Mesodermal cell (in vitro differentiated cells): ENCODE data around the gene SLC9A9.
"Not testable (repeated sequence)": the region's sequence is repeated elsewhere in the genome, so short reads cannot be mapped to it uniquely, and the experiment has no call there.

Source experiments
- H3K27ac ChIP-seq: 2 replicates; pipeline ENCODE4 v1.7.0; 2013; ENCODE audit warnings: mild to moderate bottlenecking, low read depth, low read length, moderate library complexity; ENCODE audit not compliant: severe bottlenecking
- H3K36me3 ChIP-seq: 2 replicates; pipeline ENCODE4 v1.7.1; 2013; ENCODE audit warnings: mild to moderate bottlenecking, low read length, moderate library complexity; ENCODE audit not compliant: control insufficient read depth, insufficient read depth
- H3K4me1 ChIP-seq: one replicate; pipeline ENCODE4 v1.7.1; 2013; ENCODE audit warnings: mild to moderate bottlenecking, low read length; ENCODE audit not compliant: insufficient read depth, control insufficient read depth, poor library complexity, severe bottlenecking
- H3K4me3 ChIP-seq: 2 replicates; pipeline ENCODE4 v1.7.0; 2013; ENCODE audit warnings: low read length, control low read depth, mild to moderate bottlenecking; ENCODE audit not compliant: insufficient read depth, poor library complexity, severe bottlenecking; ENCODE audit errors: extremely low read depth
- H3K9me3 ChIP-seq: 2 replicates; pipeline ENCODE4 v1.7.1; 2013; ENCODE audit warnings: mild to moderate bottlenecking, low read length, moderate library complexity; ENCODE audit not compliant: control insufficient read depth
- WGBS, 2 experiments: methylation state at CpG; one replicate each; pipeline ENCODE4 v1.1.5; 2013; ENCODE audit warnings: missing lambda C conversion rate in 2 of 2; ENCODE audit not compliant: insufficient coverage in 2 of 2; 5-methylcytosine and 5-hydroxymethylcytosine counted together

Gene SLC9A9

DNA sequence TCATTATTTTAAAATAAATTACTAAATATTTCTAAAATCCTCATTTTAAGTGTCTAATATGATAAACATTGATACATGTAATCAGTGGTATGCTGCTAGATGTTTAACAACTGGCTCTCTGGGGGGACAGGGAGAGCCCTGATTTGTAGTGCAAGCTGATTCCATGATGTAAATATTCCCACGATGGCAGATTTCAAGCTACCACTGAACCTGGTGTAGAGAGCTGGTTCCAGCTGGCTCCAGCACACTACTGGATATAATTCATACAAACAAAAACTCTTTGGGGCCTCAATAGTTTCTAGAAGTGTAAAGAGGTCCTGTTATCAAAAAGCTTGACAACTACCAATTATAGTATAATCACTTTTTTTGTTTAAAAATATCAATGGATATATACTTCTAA is 316.2 kb downstream of the SLC9A9 start:
- WGBS, 2 experiments: no CpG with 5 or more reads among the region's 1 CpG
- no peaks in the 10 kb centered on the region for H3K36me3 ChIP-seq
- no peaks in the 10 kb centered on the region for H3K9me3 ChIP-seq
- no peak overlapping the region for H3K27ac ChIP-seq
- no peak overlapping the region for H3K4me3 ChIP-seq
- H3K4me1 ChIP-seq: no peaks in the 10 kb centered on the region

DNA sequence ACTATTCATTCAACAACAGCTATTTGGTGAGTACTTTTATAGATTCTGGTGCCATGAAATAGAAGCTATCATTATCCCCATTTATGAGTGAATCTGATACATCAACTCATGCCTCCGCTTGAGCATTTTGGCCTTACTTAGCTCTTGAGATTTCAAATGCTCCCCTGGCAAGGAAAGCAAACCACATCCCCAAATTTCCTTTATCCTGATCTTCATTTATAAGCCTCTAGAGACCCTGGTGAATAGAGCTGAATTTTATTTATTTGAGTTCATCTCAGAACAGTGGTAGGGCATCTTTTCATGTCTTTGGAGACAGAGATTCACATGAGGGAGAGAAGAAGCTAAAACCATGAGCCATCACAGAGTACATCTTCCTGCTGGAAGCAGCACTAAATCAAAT is 317.2 kb downstream of the SLC9A9 start:
- 100% methylated on average over 1 of the region's 1 CpG; no CpG with 5 or more reads in 1 of the 2 experiments for WGBS, 2 experiments
- Histone ChIP-seq H3K9me3 (no peaks in the 10 kb centered on the region), H3K27ac (no peak overlapping the region), H3K36me3 (no peaks in the 10 kb centered on the region), H3K4me3 (no peak overlapping the region), H3K4me1 (no peaks in the 10 kb centered on the region)

DNA sequence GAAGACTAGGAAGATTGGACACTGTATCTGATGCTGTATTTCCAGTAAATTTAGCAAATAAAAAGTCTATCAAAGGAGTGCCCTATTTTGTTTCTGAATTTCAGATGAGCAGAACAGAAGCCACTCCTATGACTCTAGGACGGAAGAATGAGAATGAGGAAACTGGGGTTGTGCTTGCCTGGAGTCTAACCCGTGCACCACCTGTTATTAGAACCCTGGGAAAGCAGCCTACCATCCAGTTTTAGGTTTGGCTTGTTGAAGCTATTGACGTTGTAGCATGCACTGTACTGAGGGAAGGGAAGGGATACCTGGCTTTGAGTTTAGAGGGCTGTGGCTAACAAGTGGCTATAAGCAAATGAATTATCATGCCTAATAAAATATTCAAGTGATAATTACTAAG is 318.5 kb downstream of the SLC9A9 start:
- Histone ChIP-seq H3K27ac (no peak overlapping the region), H3K36me3 (no peaks in the 10 kb centered on the region), H3K9me3 (no peaks in the 10 kb centered on the region), H3K4me1 (no peaks in the 10 kb centered on the region), H3K4me3 (no peak overlapping the region)
- 90% methylated on average over 3 of the region's 3 CpGs for WGBS, 2 experiments

DNA sequence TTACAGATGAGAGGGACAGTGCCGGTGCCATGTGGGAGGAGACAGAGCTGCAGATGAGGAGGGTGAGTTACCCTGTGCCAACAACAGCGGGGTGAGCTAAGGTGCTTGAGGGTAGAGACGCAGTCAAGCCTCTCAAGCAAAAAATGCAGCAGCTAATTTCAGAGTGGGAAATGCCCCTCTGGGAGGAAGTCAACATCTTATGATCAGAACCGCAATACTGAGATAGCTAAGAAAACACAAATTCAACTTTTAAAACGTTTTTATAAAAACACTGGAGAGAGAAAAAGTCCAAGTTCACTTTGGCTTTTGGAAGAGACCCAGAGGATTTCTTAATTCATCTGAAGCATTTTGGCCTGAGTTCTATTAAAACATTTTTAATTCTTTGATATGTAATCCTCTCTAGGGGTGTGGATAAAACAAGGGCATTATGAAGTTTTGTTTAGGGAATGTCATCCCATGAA is 319.2 kb downstream of the SLC9A9 start:
- Histone ChIP-seq H3K9me3 (no peaks in the 10 kb centered on the region), H3K4me1 (no peaks in the 10 kb centered on the region), H3K4me3 (no peak overlapping the region), H3K27ac (no peak overlapping the region), H3K36me3 (no peaks in the 10 kb centered on the region)
- WGBS, 2 experiments: 89% methylated on average over 3 of the region's 5 CpGs

DNA sequence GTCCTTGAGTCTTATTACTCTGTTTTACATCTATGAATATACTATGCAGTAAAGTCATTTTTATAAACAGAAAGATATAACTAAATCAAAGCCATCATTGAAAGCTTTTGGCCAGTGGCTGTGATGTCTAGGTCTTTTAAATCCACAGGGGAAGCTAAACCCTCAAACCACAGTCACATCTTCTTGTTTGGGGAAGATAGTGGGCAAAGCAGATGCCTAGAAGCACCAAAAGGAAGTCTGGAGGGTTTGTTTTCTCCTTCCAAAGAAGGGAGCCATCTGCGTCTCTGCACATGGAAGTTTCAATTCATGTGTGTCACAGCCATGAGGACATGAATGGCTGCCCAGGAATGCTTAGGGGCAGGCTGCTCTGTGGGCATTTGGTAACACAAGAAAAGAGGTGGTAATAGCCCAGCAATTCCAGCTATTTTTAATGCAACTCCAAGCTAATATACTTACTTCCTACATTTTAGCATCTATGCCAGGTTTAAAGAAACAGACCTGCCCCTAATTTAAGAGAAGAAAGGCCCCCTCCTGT is 322.2 kb downstream of the SLC9A9 start:
- no peak overlapping the region for H3K27ac ChIP-seq
- no peak overlapping the region for H3K4me3 ChIP-seq
- no peaks in the 10 kb centered on the region for H3K9me3 ChIP-seq
- H3K4me1 ChIP-seq: no peaks in the 10 kb centered on the region
- no peaks in the 10 kb centered on the region for H3K36me3 ChIP-seq
- 75% methylated on average over 1 of the region's 1 CpG for WGBS, 2 experiments

DNA sequence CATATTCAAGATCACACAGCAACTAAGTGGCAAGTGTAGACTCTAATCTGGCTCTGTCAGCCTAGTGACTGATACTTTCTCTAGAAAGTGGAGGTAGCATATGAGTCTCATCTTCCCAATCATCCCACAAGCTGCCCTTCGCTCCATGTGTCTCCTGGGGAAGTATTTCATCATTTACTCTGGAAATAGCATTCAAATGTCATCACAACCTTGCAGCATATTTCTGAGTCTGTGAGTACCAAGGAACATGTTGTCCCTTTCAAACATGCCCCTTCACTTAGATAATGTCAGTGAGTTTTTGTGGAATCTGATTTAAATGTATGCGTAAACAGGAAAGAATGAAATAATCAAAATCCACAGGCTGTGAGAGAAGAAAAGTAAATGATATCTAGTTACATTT is 322.9 kb downstream of the SLC9A9 start:
- Histone ChIP-seq H3K4me1 (no peaks in the 10 kb centered on the region), H3K9me3 (no peaks in the 10 kb centered on the region), H3K36me3 (no peaks in the 10 kb centered on the region), H3K27ac (no peak overlapping the region), H3K4me3 (no peak overlapping the region)
- no CpG with 5 or more reads among the region's 2 CpGs for WGBS, 2 experiments

DNA sequence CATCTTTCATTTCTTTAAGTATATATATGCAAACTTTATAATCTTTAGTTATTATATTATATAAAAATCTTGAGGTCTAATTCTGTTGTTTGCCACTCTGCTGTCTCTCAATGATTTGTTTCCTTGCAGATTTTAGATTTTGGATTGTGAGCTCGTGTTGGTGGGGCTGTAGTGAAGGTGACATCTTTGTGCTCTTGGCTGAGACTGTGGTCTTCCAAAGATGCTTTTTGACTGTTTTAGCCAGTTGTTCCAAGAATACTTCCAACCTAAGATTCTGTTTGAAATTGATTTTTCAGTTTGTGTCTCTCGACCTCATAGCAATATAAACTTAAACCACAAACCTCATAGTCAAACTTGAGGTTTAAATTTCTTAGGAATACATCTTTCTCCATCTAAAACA is 326.5 kb downstream of the SLC9A9 start:
- WGBS, 2 experiments: 86 to 89% methylated on average over 1 of the region's 2 CpGs
- H3K9me3 ChIP-seq: no peaks in the 10 kb centered on the region
- H3K27ac ChIP-seq: no peak overlapping the region
- no peak overlapping the region for H3K4me3 ChIP-seq
- H3K4me1 ChIP-seq: no peaks in the 10 kb centered on the region
- H3K36me3 ChIP-seq: no peaks in the 10 kb centered on the region

DNA sequence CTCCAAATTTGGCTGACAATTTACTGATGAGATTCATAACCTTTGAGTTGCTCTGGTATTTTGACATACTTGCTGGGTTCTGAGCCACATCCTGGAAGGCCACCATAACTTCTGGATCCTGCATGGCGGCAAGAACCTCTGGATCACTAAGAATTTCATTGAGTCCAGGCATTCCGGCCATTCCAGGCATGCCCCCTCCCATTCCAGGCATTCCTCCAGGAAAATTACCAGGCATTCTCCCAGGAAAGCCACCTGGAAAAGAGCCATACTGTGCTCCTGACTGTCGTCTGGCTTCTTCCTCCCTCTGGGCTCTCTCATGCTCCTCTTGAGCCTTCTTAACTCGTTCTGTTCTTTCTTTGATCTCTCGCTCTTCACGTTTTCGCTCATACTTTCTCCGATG is 331.1 kb downstream of the SLC9A9 start:
- H3K4me3 ChIP-seq, H3K27ac ChIP-seq, H3K9me3 ChIP-seq, H3K36me3 ChIP-seq, H3K4me1 ChIP-seq: not testable (repeated sequence)
- 50 to 78% methylated on average over 1 to 8 of the region's 8 CpGs for WGBS, 2 experiments

DNA sequence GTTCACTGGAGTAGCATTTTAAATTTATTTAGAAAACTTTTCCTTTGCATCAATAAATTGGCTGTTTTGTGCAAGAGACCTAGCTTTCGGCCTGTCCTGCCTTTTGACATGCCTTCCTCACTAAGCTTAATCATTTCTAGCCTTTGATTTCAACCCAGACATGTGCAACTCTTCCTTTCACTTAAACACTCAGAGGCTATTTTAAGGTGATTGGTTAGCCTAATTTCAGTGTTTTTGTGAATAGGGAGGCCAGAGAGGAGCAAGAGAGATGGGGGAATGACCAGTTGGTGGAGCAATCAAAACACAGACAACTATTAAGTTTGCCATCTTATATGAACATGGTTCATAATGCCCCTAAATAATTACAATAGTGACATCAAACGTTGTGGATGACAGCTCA is 333.4 kb downstream of the SLC9A9 start:
- H3K36me3 ChIP-seq: no peaks in the 10 kb centered on the region
- H3K9me3 ChIP-seq: no peaks in the 10 kb centered on the region
- no peak overlapping the region for H3K4me3 ChIP-seq
- H3K4me1 ChIP-seq: peaks cover 3% of the 10 kb centered on the region
- no peak overlapping the region for H3K27ac ChIP-seq
- 100% methylated on average over 1 of the region's 2 CpGs; no CpG with 5 or more reads in 1 of the 2 experiments for WGBS, 2 experiments

DNA sequence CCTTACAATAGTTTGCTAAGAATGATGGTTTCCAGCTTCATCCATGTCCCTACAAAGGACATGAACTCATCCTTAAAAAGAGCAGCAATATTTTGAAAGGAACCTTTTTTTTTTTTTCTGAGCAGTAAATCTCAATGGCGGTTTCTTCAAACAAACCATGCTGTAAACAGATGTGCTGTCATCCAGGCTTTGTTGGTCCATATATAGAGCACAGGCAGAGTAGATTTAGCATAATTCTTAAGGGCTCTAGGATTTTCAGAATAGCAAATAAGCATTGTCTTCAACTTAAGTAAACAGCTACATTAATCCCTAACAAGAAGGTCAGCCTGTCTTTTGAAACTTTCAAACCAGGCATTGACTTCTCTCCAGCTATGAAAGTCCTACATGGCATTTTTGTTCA is 334.2 kb downstream of the SLC9A9 start:
- Histone ChIP-seq H3K9me3 (no peaks in the 10 kb centered on the region), H3K4me1 (peaks cover 3% of the 10 kb centered on the region), H3K4me3 (no peak overlapping the region), H3K27ac (no peak overlapping the region), H3K36me3 (no peaks in the 10 kb centered on the region)
- WGBS, 2 experiments: no CpG with 5 or more reads among the region's 1 CpG

DNA sequence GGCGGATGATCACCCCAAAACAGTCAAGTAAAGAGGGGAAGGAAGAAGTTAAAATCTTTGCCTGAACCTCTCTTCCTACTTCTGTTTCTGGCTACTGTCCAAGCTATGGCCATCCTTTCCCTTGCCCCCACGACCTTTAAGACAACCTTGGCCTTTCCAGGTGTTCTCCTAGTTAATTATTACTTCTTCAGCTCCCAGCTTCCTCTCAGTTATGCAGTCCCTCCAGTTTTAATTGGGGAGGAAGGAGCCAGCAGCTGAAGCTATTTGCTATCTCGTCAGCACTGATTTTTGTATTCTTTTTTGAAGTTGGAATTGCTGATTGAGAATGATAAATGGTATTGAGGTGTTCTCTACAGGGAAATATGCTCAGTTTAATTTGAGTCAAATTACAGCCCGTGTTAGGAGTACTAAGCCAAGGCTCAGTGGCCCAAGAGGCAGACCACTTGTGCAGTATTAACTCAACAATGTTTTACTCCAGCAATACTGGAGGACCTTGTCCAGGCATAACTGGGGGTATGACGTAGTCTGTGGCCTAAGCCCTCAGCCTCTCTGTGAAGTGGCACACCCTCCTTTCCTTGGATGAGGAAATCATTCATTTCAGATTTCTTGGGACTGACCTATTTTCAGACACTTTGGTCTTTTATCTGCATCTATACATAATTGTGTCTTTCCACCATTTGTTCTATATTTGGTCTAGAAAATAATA is 336.9 kb downstream of the SLC9A9 start:
- WGBS, 2 experiments: 86 to 98% methylated on average over 3 to 4 of the region's 5 CpGs
- Histone ChIP-seq H3K36me3 (no peaks in the 10 kb centered on the region), H3K9me3 (no peaks in the 10 kb centered on the region), H3K4me3 (no peak overlapping the region), H3K4me1 (peaks cover 3% of the 10 kb centered on the region), H3K27ac (no peak overlapping the region)
